Gastroesophageal sphincter (tissue), 4 donors: ENCODE results near the gene VEPH1. TPM values are rescaled to one million over a fixed set of nuclear protein-coding genes. Genes with fewer than 3 reads are reported as not detected.

ENCODE experiments used
- ATAC-seq: fragments of 150-250 bp; one replicate; pipeline ENCODE4 v1.9.1; 2016; ENCODE audit warnings: mild to moderate bottlenecking, moderate library complexity
- H3K27ac ChIP-seq, 4 donors: fragments of 200-600 bp; sonication (generic) in 3 of 4; 1 replicate in 3 of 4; 2 replicates in 1 of 4; pipeline ENCODE4 v1.5.1; 2016 to 2019
- H3K27me3 ChIP-seq: fragments of 200-600 bp; sonication (generic); one replicate; pipeline ENCODE4 v1.5.1; 2019
- H3K36me3 ChIP-seq, 2 donors: fragments of 200-600 bp; sonication (generic); one replicate each; pipeline ENCODE4 v1.5.1; 2019; ENCODE audit warnings: control low read depth in 1 of 2
- H3K4me1 ChIP-seq, 3 donors: fragments of 200-600 bp; sonication (generic); 1 replicate in 2 of 3; 2 replicates in 1 of 3; pipeline ENCODE4 v1.5.1; 2016 to 2019; ENCODE audit warnings: control low read depth in 2 of 3
- H3K4me3 ChIP-seq, 2 donors: fragments of 200-600 bp; sonication (generic); one replicate each; pipeline ENCODE4 v1.5.1; 2019; ENCODE audit warnings: mild to moderate bottlenecking in 1 of 2, moderate library complexity in 1 of 2
- H3K9me3 ChIP-seq, 3 donors: fragments of 200-600 bp; sonication (generic); one replicate each; pipeline ENCODE4 v1.5.1; 2017 to 2019; ENCODE audit warnings: control low read depth in 2 of 3
- CTCF ChIP-seq, 4 experiments: fragments of 200-600 bp in 2 of 4; fragments of 450-650 bp in 2 of 4; sonication (generic) in 1 of 4; IDR thresholded peaks; one replicate each; pipeline ENCODE4 v1.5.1; 2017 to 2019; ENCODE audit warnings: antibody characterized with exemption in 4 of 4, mild to moderate bottlenecking in 2 of 4, moderate library complexity in 2 of 4
- EP300 ChIP-seq: sonication (generic); formaldehyde crosslinking; IDR thresholded peaks from one replicate; pipeline ENCODE4 v1.6.1; 2017; ENCODE audit warnings: antibody characterized with exemption, mild to moderate bottlenecking
- POLR2A ChIP-seq, 2 donors: fragments of 450-650 bp; IDR thresholded peaks; one replicate each; pipeline ENCODE4 v1.6.1; 2017; ENCODE audit warnings: antibody characterized with exemption in 2 of 2, mild to moderate bottlenecking in 2 of 2, moderate library complexity in 1 of 2
- POLR2AphosphoS5 ChIP-seq: sonication (generic); formaldehyde crosslinking; IDR thresholded peaks from one replicate; pipeline ENCODE4 v1.6.1; 2017; ENCODE audit warnings: antibody characterized with exemption
- WGBS, 2 donors: methylation state at CpG; one replicate each; pipeline ENCODE4 v1.1.5; 2018; ENCODE audit warnings: low coverage in 1 of 2; 5-methylcytosine and 5-hydroxymethylcytosine counted together
- total RNA-seq, 4 donors: library from RNA; depleted of rRNA; stranded (reverse); fragments of >200 nt; gene quantifications; one replicate each; pipeline ENCODE4 v1.1.0, GENCODE V29; 2016

The VEPH1 gene
- total RNA-seq, 4 donors from 2014 or later = 0.62 to 2.3 (median 1.7) TPM

- no peak for TF ChIP-seq POLR2AphosphoS5
- TF ChIP-seq POLR2A (IDR thresholded peaks at IDR 0.05) = no peak
- no peak for TF ChIP-seq EP300
- no peak for TF ChIP-seq CTCF (IDR thresholded peaks at IDR 0.05)
- 82 to 85% methylated on average over 1 of the region's 1 CpG for WGBS, 2 donors
- Histone ChIP-seq H3K4me3 (no peak overlapping the region), H3K27ac (no peak overlapping the region), H3K4me1 (peaks cover 0 to 3% (median 0%) of the 10 kb centered on the region in 3 donors), H3K36me3 (no peaks in the 10 kb centered on the region), H3K9me3 (no peaks in the 10 kb centered on the region), H3K27me3 (no peaks in the 10 kb centered on the region)
- no peak for ATAC-seq
These were observed 185.3 kb downstream of the VEPH1 start for GRCh38 chr3:157317895-157318294.

GRCh38 chr3:157313186-157313585 is 190.0 kb downstream of the VEPH1 start:
- H3K4me3 ChIP-seq = no peak overlapping the region
- H3K9me3 ChIP-seq = no peaks in the 10 kb centered on the region
- TF ChIP-seq EP300 (no peak), CTCF (IDR thresholded peaks at IDR 0.05) (no peak), POLR2A (IDR thresholded peaks at IDR 0.05) (no peak), POLR2AphosphoS5 (no peak)
- no peaks in the 10 kb centered on the region for H3K36me3 ChIP-seq
- H3K4me1 ChIP-seq = no peaks in the 10 kb centered on the region
- no peaks in the 10 kb centered on the region for H3K27me3 ChIP-seq
- 85 to 87% methylated on average over 4 of the region's 4 CpGs for WGBS, 2 donors
- no peak for ATAC-seq
- no peak overlapping the region for H3K27ac ChIP-seq

GRCh38 chr3:157312376-157312745 is 190.9 kb downstream of the VEPH1 start:
- no peaks in the 10 kb centered on the region for H3K27me3 ChIP-seq

GRCh38 chr3:157311633-157312375 is 191.4 kb downstream of the VEPH1 start:
- Histone ChIP-seq H3K9me3 (no peaks in the 10 kb centered on the region), H3K36me3 (no peaks in the 10 kb centered on the region), H3K4me3 (no peak overlapping the region), H3K4me1 (no peaks in the 10 kb centered on the region), H3K27ac (no peak overlapping the region), H3K27me3 (no peaks in the 10 kb centered on the region)
- peak; percentile 84 for ATAC-seq
- no peak for TF ChIP-seq CTCF (IDR thresholded peaks at IDR 0.05)
- no peak for TF ChIP-seq POLR2A (IDR thresholded peaks at IDR 0.05)
- no peak for TF ChIP-seq EP300
- peak; percentile 51 for TF ChIP-seq POLR2AphosphoS5
- WGBS, 2 donors = 34 to 37% methylated on average over 2 of the region's 2 CpGs

More at GRCh38 chr3:157312376-157312745, 190.9 kb downstream of the VEPH1 start:
- Histone ChIP-seq H3K27ac (no peak overlapping the region), H3K4me3 (no peak overlapping the region), H3K4me1 (no peaks in the 10 kb centered on the region), H3K9me3 (no peaks in the 10 kb centered on the region), H3K36me3 (no peaks in the 10 kb centered on the region)
- TF ChIP-seq EP300 (no peak), POLR2AphosphoS5 (no peak), POLR2A (IDR thresholded peaks at IDR 0.05) (no peak), CTCF (IDR thresholded peaks at IDR 0.05) (no peak)
- ATAC-seq = no peak

GRCh38 chr3:157310329-157311052 is 192.7 kb downstream of the VEPH1 start:
- WGBS, 2 donors = 88 to 89% methylated on average over 6 of the region's 6 CpGs
- Histone ChIP-seq H3K27me3 (no peaks in the 10 kb centered on the region), H3K27ac (no peak overlapping the region), H3K9me3 (no peaks in the 10 kb centered on the region), H3K36me3 (no peaks in the 10 kb centered on the region), H3K4me3 (no peak overlapping the region), H3K4me1 (no peaks in the 10 kb centered on the region)
- no peak for ATAC-seq
- TF ChIP-seq CTCF (IDR thresholded peaks at IDR 0.05) (no peak), POLR2A (IDR thresholded peaks at IDR 0.05) (no peak), POLR2AphosphoS5 (no peak), EP300 (no peak)
